Naive thymus-derived CD4-positive, alpha-beta T cell (primary cell): ENCODE measurements around the gene NRXN2. TPM values are rescaled to one million over a fixed set of nuclear protein-coding genes. Genes with fewer than 3 reads are reported as not detected.
A peak's percentile ranks its signal among the peaks of the same experiment; 100 is the strongest.

Source experiments
- ATAC-seq: fragments of 150-1000 bp; cut with Tn5 transposase; 2 replicates; pipeline ENCODE4 v1.10.0; 2021; ENCODE audit warnings: mild to moderate bottlenecking, moderate library complexity
- CTCF ChIA-PET: fragments of 350-600 bp; sonication (Branson Sonifier 250); formaldehyde crosslinking; loops from one replicate; lab custom pipeline; 2021; ENCODE audit warnings: antibody characterized with exemption; lab: Charles Lee
- POLR2A ChIA-PET: fragments of 350-600 bp; sonication (Branson Sonifier 250); formaldehyde crosslinking; loops from one replicate; lab custom pipeline; 2021; ENCODE audit warnings: antibody characterized with exemption, inconsistent platforms; lab: Charles Lee
- DNase-seq, 9 donors: peaks; one replicate each; pipeline versions ENCODE4 v3.0.0 to v3.0.0-alpha.2; 2020 to 2022; ENCODE audit warnings: mixed read lengths in 1 of 9
- H3K27ac ChIP-seq: one replicate; pipeline ENCODE4 v1.7.0; 2013; ENCODE audit warnings: mild to moderate bottlenecking, low read depth, low read length, moderate library complexity
- H3K27me3 ChIP-seq, 2 donors: one replicate each; pipeline ENCODE4 v1.7.0; 2013; ENCODE audit warnings: low read length in 2 of 2, mild to moderate bottlenecking in 2 of 2, moderate library complexity in 2 of 2; ENCODE audit not compliant: control insufficient read depth in 2 of 2, insufficient read depth in 2 of 2
- H3K36me3 ChIP-seq, 3 experiments: 1 replicate in 2 of 3; 2 replicates in 1 of 3; pipeline ENCODE4 v1.7.0; 2013; ENCODE audit warnings: low read length in 3 of 3, mild to moderate bottlenecking in 3 of 3, moderate library complexity in 1 of 3; ENCODE audit not compliant: insufficient read depth in 3 of 3, control insufficient read depth in 2 of 3
- H3K4me1 ChIP-seq, 2 donors: one replicate each; pipeline ENCODE4 v1.7.0; 2013; ENCODE audit warnings: low read length in 2 of 2, mild to moderate bottlenecking in 2 of 2, moderate library complexity in 1 of 2; ENCODE audit not compliant: control insufficient read depth in 2 of 2, insufficient read depth in 2 of 2
- H3K4me3 ChIP-seq: 2 replicates; pipeline ENCODE4 v1.7.0; 2013; ENCODE audit warnings: mild to moderate bottlenecking, low read length
- H3K9me3 ChIP-seq, 3 experiments: 1 replicate in 2 of 3; 2 replicates in 1 of 3; pipeline ENCODE4 v1.7.0; 2013; ENCODE audit warnings: low read length in 3 of 3; ENCODE audit not compliant: control insufficient read depth in 2 of 3
- H3K27ac Mint-ChIP-seq, 9 donors: one replicate each; pipeline ENCODE4 v1.8.0; 2020 to 2022; ENCODE audit warnings: mixed read lengths in 9 of 9, mild to moderate bottlenecking in 8 of 9, moderate library complexity in 5 of 9, inconsistent platforms in 2 of 9
- H3K27me3 Mint-ChIP-seq, 5 donors: one replicate each; pipeline ENCODE4 v1.8.0; 2021 to 2022; ENCODE audit warnings: mixed read lengths in 5 of 5, mild to moderate bottlenecking in 1 of 5
- H3K36me3 Mint-ChIP-seq, 5 donors: one replicate each; pipeline ENCODE4 v1.8.0; 2020 to 2022; ENCODE audit warnings: mixed read lengths in 5 of 5, mild to moderate bottlenecking in 3 of 5, inconsistent platforms in 1 of 5
- H3K4me1 Mint-ChIP-seq, 7 donors: one replicate each; pipeline ENCODE4 v1.8.0; 2020 to 2022; ENCODE audit warnings: mixed read lengths in 7 of 7, mild to moderate bottlenecking in 3 of 7, inconsistent platforms in 1 of 7
- H3K4me3 Mint-ChIP-seq, 10 donors: one replicate each; pipeline ENCODE4 v1.8.0; 2020 to 2022; ENCODE audit warnings: mild to moderate bottlenecking in 10 of 10, mixed read lengths in 10 of 10, moderate library complexity in 6 of 10, inconsistent platforms in 2 of 10
- H3K9me3 Mint-ChIP-seq, 11 donors: one replicate each; pipeline ENCODE4 v1.8.0; 2020 to 2022; ENCODE audit warnings: mixed read lengths in 11 of 11, mild to moderate bottlenecking in 4 of 11, inconsistent platforms in 1 of 11, moderate library complexity in 1 of 11
- intact Hi-C, 2 donors: fragments of 100-400 bp; cut with micrococcal nuclease; formaldehyde crosslinking; loops; one replicate each; pipeline ENCODE4 v1.15.1; 2023
- polyA plus RNA-seq, 2 donors: library from polyadenylated mRNA; unstranded; fragments of 300-500 nt; fragmentation: Illumina TruSeq; gene quantifications; one replicate each; pipeline ENCODE4 v1.2.3, GENCODE V29; 2021
- total RNA-seq, 6 experiments: library from RNA in 5 of 6; stranded (reverse) in 5 of 6; gene quantifications; 1 replicate in 5 of 6; 2 replicates in 1 of 6; pipeline ENCODE4 v1.2.3 and lab custom pipeline; 2021 to 2026

The NRXN2 gene
- total and polyA plus RNA-seq, 7 experiments from 2014 or later: 0.07 to 0.71 (median 0.27) TPM; not detected in 4

GRCh38 chr11:64641596-64642417 is 81.2 kb downstream of the NRXN2 start:
- no peaks in the 10 kb centered on the region for H3K9me3 ChIP-seq
- H3K27ac ChIP-seq: no peak overlapping the region
- peaks cover 23 to 35% (median 29%) of the 10 kb centered on the region in 5 donors for H3K27me3 Mint-ChIP-seq
- no peaks in the 10 kb centered on the region for H3K9me3 Mint-ChIP-seq
- ATAC-seq (no peak), DNase-seq (no peak)
- H3K4me3 Mint-ChIP-seq: no peak overlapping the region
- ChIA-PET POLR2A (no interaction called here), CTCF (no interaction called here)
- intact Hi-C loops: no loop called here
- H3K27me3 ChIP-seq: peaks cover 0 to 14% of the 10 kb centered on the region in 2 donors
- no peaks in the 10 kb centered on the region for H3K4me1 ChIP-seq
- no peak overlapping the region for H3K4me3 ChIP-seq
- H3K27ac Mint-ChIP-seq: no peak overlapping the region
- H3K4me1 Mint-ChIP-seq: peaks cover 0 to 6% (median 0%) of the 10 kb centered on the region in 7 donors
- no peaks in the 10 kb centered on the region for H3K36me3 ChIP-seq
- H3K36me3 Mint-ChIP-seq: no peaks in the 10 kb centered on the region

DNA sequence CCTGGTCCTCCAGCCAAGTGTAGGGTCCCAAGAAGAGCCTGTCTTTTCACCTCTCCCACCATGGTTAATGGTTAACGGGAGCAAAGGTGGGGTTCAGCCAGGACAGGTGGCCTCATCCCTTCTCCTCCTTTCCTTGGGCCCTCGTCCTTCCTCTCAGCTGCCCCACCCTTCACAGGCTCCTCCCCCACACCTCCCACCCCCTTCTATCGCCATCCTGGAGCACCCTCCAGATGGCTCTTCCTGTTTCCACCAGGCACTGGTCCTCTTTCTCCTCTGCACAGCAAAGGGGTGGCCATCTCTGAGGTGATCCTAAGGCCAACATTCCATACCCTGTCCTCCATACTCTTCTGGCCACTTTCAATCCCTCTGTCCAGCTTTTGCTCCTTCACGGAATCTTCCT is 83.1 kb downstream of the NRXN2 start:
- Histone ChIP-seq H3K27ac (no peak overlapping the region), H3K27me3 (peaks cover 0 to 12% of the 10 kb centered on the region in 2 donors), H3K9me3 (no peaks in the 10 kb centered on the region), H3K36me3 (no peaks in the 10 kb centered on the region), H3K4me3 (no peak overlapping the region), H3K4me1 (no peaks in the 10 kb centered on the region)
- intact Hi-C loops: no loop called here
- H3K4me1 Mint-ChIP-seq: peaks cover 0 to 7% (median 0%) of the 10 kb centered on the region in 7 donors
- ATAC-seq: no peak
- H3K4me3 Mint-ChIP-seq: no peak overlapping the region
- ChIA-PET CTCF (no interaction called here), POLR2A (interaction anchor here (0.6 kb wide), 1 partner anchor 88 kb away, joined by 3 read pairs; no protein-coding TSS in a partner anchor)
- no peaks in the 10 kb centered on the region for H3K9me3 Mint-ChIP-seq
- peaks cover 14 to 24% (median 22%) of the 10 kb centered on the region in 5 donors for H3K27me3 Mint-ChIP-seq
- no peaks in the 10 kb centered on the region for H3K36me3 Mint-ChIP-seq
- no peak overlapping the region for H3K27ac Mint-ChIP-seq
- no peak for DNase-seq

DNA sequence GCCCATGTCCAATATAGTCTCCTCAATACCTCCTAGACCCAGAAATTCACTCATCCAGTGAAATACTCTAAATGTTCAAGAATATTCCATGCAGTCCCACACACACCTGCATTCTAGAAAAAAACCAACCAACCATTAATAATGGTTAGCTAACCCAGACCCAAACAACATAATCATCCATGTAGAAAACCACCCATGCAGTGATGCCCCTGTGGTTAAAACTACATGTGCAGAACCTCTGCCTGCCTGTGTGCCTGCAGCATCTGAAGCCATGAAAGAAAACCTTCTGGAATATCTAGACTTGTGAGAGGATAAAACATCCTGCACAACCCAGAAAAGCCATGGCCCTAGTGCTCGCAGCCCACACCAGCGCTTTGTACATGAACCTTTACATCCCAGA is 84.2 kb downstream of the NRXN2 start:
- ChIA-PET CTCF (no interaction called here), POLR2A (no interaction called here)
- no peak for ATAC-seq
- H3K27ac Mint-ChIP-seq: no peak overlapping the region
- Histone ChIP-seq H3K27me3 (peaks cover 0 to 5% of the 10 kb centered on the region in 2 donors), H3K4me1 (no peaks in the 10 kb centered on the region), H3K4me3 (no peak overlapping the region), H3K27ac (no peak overlapping the region), H3K36me3 (no peaks in the 10 kb centered on the region), H3K9me3 (no peaks in the 10 kb centered on the region)
- no peak for DNase-seq
- H3K4me3 Mint-ChIP-seq: peak overlapping the region in 1 of 10 donors; percentile 41
- H3K4me1 Mint-ChIP-seq: peaks cover under 1 to 14% (median 4%) of the 10 kb centered on the region in 7 donors
- intact Hi-C loops: no loop called here
- peaks cover 3 to 24% (median 22%) of the 10 kb centered on the region in 5 donors for H3K27me3 Mint-ChIP-seq
- no peaks in the 10 kb centered on the region for H3K9me3 Mint-ChIP-seq
- H3K36me3 Mint-ChIP-seq: no peaks in the 10 kb centered on the region

GRCh38 chr11:64638018-64638665 is 84.9 kb downstream of the NRXN2 start:
- peaks cover 0 to 4% of the 10 kb centered on the region in 2 donors for H3K27me3 ChIP-seq
- CTCF ChIA-PET: no interaction called here
- no peak overlapping the region for H3K4me3 Mint-ChIP-seq
- H3K27ac Mint-ChIP-seq: no peak overlapping the region
- H3K36me3 ChIP-seq: no peaks in the 10 kb centered on the region
- peaks cover 0 to 26% (median 21%) of the 10 kb centered on the region in 5 donors for H3K27me3 Mint-ChIP-seq
- POLR2A ChIA-PET: no interaction called here
- peaks cover 6 to 18% (median 8%) of the 10 kb centered on the region in 7 donors for H3K4me1 Mint-ChIP-seq
- H3K36me3 Mint-ChIP-seq: no peaks in the 10 kb centered on the region
- H3K27ac ChIP-seq: no peak overlapping the region
- H3K9me3 Mint-ChIP-seq: no peaks in the 10 kb centered on the region
- ATAC-seq (no peak), DNase-seq (no peak)
- intact Hi-C loops: no loop called here
- no peak overlapping the region for H3K4me3 ChIP-seq
- no peaks in the 10 kb centered on the region for H3K9me3 ChIP-seq
- H3K4me1 ChIP-seq: no peaks in the 10 kb centered on the region

- H3K4me3 ChIP-seq: no peak overlapping the region
- intact Hi-C loops: no loop called here
- POLR2A ChIA-PET: no interaction called here
- ATAC-seq (no peak), DNase-seq (no peak)
- CTCF ChIA-PET: no interaction called here
- H3K9me3 Mint-ChIP-seq: no peaks in the 10 kb centered on the region
- H3K27me3 Mint-ChIP-seq: peaks cover 0 to 26% (median 21%) of the 10 kb centered on the region in 5 donors
- H3K4me1 ChIP-seq: no peaks in the 10 kb centered on the region
- H3K4me1 Mint-ChIP-seq: peaks cover 6 to 18% (median 8%) of the 10 kb centered on the region in 7 donors
- no peaks in the 10 kb centered on the region for H3K36me3 Mint-ChIP-seq
- no peak overlapping the region for H3K4me3 Mint-ChIP-seq
- no peak overlapping the region for H3K27ac ChIP-seq
- H3K9me3 ChIP-seq: no peaks in the 10 kb centered on the region
- H3K36me3 ChIP-seq: no peaks in the 10 kb centered on the region
- H3K27me3 ChIP-seq: peaks cover 0 to 4% of the 10 kb centered on the region in 2 donors
- no peak overlapping the region for H3K27ac Mint-ChIP-seq
These were observed 85.5 kb downstream of the NRXN2 start for GRCh38 chr11:64637334-64638017.

DNA sequence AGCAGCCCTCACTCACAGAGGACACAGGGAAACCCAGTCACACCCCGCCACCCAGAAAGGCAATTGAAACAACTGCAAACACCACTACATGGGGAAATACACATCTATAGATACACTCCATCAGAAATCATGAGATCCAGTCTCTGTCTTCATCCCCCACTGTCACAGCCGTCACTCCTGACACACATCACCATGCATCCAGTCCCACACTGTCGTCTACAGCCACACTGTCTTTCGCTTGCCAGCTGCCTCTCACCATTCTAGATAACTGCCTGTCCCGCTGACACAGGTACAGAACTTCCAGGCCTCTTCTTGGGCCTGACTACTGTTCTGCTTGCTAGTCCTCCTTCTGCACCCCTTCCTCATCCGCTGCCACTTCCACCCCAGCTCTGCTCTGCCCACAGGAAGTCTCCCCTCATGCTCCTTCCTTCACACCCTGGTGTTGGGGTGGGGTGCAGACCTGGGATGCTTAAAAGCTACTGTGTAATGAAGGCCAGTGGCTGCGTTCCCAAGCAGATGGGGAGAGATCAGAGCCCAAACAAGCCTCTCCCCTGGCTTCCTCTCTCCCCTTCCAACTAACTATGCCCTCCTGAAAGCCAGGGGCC is 89.3 kb downstream of the NRXN2 start:
- Histone ChIP-seq H3K4me1 (no peaks in the 10 kb centered on the region), H3K27me3 (no peaks in the 10 kb centered on the region), H3K36me3 (no peaks in the 10 kb centered on the region), H3K27ac (no peak overlapping the region), H3K9me3 (no peaks in the 10 kb centered on the region), H3K4me3 (no peak overlapping the region)
- intact Hi-C loops: no loop called here
- ATAC-seq: no peak
- Mint-ChIP-seq H3K36me3 (no peaks in the 10 kb centered on the region), H3K27me3 (peaks cover 0 to 26% (median 21%) of the 10 kb centered on the region in 5 donors), H3K4me1 (peaks cover 6 to 18% (median 8%) of the 10 kb centered on the region in 7 donors), H3K27ac (peak overlapping the region in 2 of 9 donors; percentile 18 to 37), H3K9me3 (no peaks in the 10 kb centered on the region), H3K4me3 (peak overlapping the region in 2 of 10 donors; percentile 16 to 19)
- ChIA-PET POLR2A (no interaction called here), CTCF (interaction anchor here (0.6 kb wide), 1 partner anchor 46 kb away, joined by 5 read pairs; no protein-coding TSS in a partner anchor)
- no peak for DNase-seq
